Measurements from ENCODE around the gene ZCCHC9. TPM values are rescaled to one million over a fixed set of nuclear protein-coding genes. Genes with fewer than 3 reads are reported as not detected.

Gene ZCCHC9
- polyA plus RNA-seq, 1 experiment: 10.7 TPM

DNA sequence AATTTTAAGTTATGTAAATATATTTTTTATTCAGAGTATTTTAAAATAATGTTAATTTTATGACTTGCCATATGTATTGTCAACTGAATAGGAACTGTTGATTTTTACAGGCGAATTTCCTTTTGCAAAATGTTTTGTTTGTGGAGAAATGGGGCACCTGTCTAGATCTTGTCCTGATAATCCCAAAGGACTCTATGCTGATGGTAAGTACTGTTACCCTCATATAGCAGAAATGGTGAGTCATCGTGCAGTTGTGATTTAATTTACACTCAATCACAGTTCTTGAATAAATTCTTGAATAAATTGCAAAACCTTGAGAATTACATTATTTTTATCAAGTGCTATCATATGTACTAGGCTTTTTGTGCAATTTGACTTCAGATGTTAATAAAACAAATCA is 7.4 kb downstream of the ZCCHC9 start:
- H3K27me3 ChIP-seq (ENCODE audit: control insufficient read depth, insufficient read depth, low read length): no peaks in the 10 kb centered on the region
- H3K4me3 ChIP-seq (ENCODE audit: low read depth, low read length): no peak overlapping the region
- DNase-seq (ENCODE audit: low read depth): no peak
- ChIA-PET POLR2A (no interaction called here), CTCF (interaction anchor here (0.6 kb wide), 1 partner anchor 95 kb away, joined by 3 read pairs; no protein-coding TSS in a partner anchor)
- H3K36me3 ChIP-seq (ENCODE audit: control insufficient read depth, insufficient read depth, low read length): peaks cover 1% of the 10 kb centered on the region; the same call in 1 of the 2 replicates
- TF ChIP-seq, protein P1, sequence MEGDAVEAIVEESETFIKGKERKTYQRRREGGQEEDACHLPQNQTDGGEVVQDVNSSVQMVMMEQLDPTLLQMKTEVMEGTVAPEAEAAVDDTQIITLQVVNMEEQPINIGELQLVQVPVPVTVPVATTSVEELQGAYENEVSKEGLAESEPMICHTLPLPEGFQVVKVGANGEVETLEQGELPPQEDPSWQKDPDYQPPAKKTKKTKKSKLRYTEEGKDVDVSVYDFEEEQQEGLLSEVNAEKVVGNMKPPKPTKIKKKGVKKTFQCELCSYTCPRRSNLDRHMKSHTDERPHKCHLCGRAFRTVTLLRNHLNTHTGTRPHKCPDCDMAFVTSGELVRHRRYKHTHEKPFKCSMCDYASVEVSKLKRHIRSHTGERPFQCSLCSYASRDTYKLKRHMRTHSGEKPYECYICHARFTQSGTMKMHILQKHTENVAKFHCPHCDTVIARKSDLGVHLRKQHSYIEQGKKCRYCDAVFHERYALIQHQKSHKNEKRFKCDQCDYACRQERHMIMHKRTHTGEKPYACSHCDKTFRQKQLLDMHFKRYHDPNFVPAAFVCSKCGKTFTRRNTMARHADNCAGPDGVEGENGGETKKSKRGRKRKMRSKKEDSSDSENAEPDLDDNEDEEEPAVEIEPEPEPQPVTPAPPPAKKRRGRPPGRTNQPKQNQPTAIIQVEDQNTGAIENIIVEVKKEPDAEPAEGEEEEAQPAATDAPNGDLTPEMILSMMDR (IDR thresholded peaks at IDR 0.05; ENCODE audit: insufficient read depth, low read depth, low read length): no peak

- TF ChIP-seq, protein P1 (IDR thresholded peaks at IDR 0.05; ENCODE audit: insufficient read depth, low read depth, low read length): no peak
- ChIA-PET POLR2A (no interaction called here), CTCF (interaction anchor here (0.5 kb wide), 1 partner anchor 39 kb away, joined by 3 read pairs; no protein-coding TSS in a partner anchor)
- no peak overlapping the region for H3K4me3 ChIP-seq (ENCODE audit: low read depth, low read length)
- DNase-seq (ENCODE audit: low read depth): no peak
- H3K27me3 ChIP-seq (ENCODE audit: control insufficient read depth, insufficient read depth, low read length): no peaks in the 10 kb centered on the region
- H3K36me3 ChIP-seq (ENCODE audit: control insufficient read depth, insufficient read depth, low read length): no peaks in the 10 kb centered on the region; the same call in 1 of the 2 replicates
Measured at GRCh38 chr5:81310402-81311063, 9.1 kb downstream of the ZCCHC9 start.

- TF ChIP-seq, protein P1 (IDR thresholded peaks at IDR 0.05; ENCODE audit: insufficient read depth, low read depth, low read length): no peak
- Histone ChIP-seq H3K27me3 (ENCODE audit: control insufficient read depth, insufficient read depth, low read length) (no peaks in the 10 kb centered on the region), H3K4me3 (ENCODE audit: low read depth, low read length) (no peak overlapping the region), H3K36me3 (ENCODE audit: control insufficient read depth, insufficient read depth, low read length) (no peaks in the 10 kb centered on the region; the same call in 1 of the 2 replicates)
- CTCF ChIA-PET: interaction anchor here (0.7 kb wide), 1 partner anchor 14 kb away, joined by 3 read pairs; no protein-coding TSS in a partner anchor
- POLR2A ChIA-PET: no interaction called here
- DNase-seq (ENCODE audit: low read depth): no peak
Measured at GRCh38 chr5:81313278-81313677, 11.9 kb downstream of the ZCCHC9 start.

GRCh38 chr5:81313686-81314085 is 12.3 kb downstream of the ZCCHC9 start:
- no peaks in the 10 kb centered on the region for H3K27me3 ChIP-seq (ENCODE audit: control insufficient read depth, insufficient read depth, low read length)
- POLR2A ChIA-PET: no interaction called here
- H3K36me3 ChIP-seq (ENCODE audit: control insufficient read depth, insufficient read depth, low read length): no peaks in the 10 kb centered on the region; the same call in 1 of the 2 replicates
- CTCF ChIA-PET: interaction anchor here (0.7 kb wide), 1 partner anchor 14 kb away, joined by 3 read pairs; no protein-coding TSS in a partner anchor
- H3K4me3 ChIP-seq (ENCODE audit: low read depth, low read length): no peak overlapping the region
- DNase-seq (ENCODE audit: low read depth): no peak
- TF ChIP-seq, protein P1 (IDR thresholded peaks at IDR 0.05; ENCODE audit: insufficient read depth, low read depth, low read length): no peak

- no peaks in the 10 kb centered on the region for H3K27me3 ChIP-seq (ENCODE audit: control insufficient read depth, insufficient read depth, low read length)
- no peaks in the 10 kb centered on the region; the same call in 1 of the 2 replicates for H3K36me3 ChIP-seq (ENCODE audit: control insufficient read depth, insufficient read depth, low read length)
- POLR2A ChIA-PET: interaction anchor here (1.0 kb wide), 1 partner anchor 13 kb away, joined by 7 read pairs; the partner anchor contains the start of gene ZCCHC9
- no peak for DNase-seq (ENCODE audit: low read depth)
- no peak overlapping the region for H3K4me3 ChIP-seq (ENCODE audit: low read depth, low read length)
- CTCF ChIA-PET: interaction anchor here (1.3 to 2.5 kb wide), 2 partner anchors 11 to 15 kb away, joined by 4 to 9 read pairs; no protein-coding TSS in a partner anchor
- TF ChIP-seq, protein P1 (IDR thresholded peaks at IDR 0.05; ENCODE audit: insufficient read depth, low read depth, low read length): no peak
Measured at GRCh38 chr5:81314581-81314980, 13.2 kb downstream of the ZCCHC9 start.

Data from BJ (cell line).